ENCODE results near the gene HLF.

GRCh38 chr17:55301521-55302406 is 37.0 kb downstream of the HLF start:
- TF ChIP-seq RAD21 (IDR thresholded peaks at IDR 0.05; ENCODE audit: low read length): no peak
- no peak for TF ChIP-seq POLR2A (IDR thresholded peaks at IDR 0.05; ENCODE audit: low read depth, low read length)
- TF ChIP-seq, protein P1, sequence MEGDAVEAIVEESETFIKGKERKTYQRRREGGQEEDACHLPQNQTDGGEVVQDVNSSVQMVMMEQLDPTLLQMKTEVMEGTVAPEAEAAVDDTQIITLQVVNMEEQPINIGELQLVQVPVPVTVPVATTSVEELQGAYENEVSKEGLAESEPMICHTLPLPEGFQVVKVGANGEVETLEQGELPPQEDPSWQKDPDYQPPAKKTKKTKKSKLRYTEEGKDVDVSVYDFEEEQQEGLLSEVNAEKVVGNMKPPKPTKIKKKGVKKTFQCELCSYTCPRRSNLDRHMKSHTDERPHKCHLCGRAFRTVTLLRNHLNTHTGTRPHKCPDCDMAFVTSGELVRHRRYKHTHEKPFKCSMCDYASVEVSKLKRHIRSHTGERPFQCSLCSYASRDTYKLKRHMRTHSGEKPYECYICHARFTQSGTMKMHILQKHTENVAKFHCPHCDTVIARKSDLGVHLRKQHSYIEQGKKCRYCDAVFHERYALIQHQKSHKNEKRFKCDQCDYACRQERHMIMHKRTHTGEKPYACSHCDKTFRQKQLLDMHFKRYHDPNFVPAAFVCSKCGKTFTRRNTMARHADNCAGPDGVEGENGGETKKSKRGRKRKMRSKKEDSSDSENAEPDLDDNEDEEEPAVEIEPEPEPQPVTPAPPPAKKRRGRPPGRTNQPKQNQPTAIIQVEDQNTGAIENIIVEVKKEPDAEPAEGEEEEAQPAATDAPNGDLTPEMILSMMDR (conservative IDR thresholded peaks at IDR 0.05; ENCODE audit: low read depth, low read length): no peak
- TF ChIP-seq FOS (IDR thresholded peaks at IDR 0.05; ENCODE audit: low read depth, low read length): no peak
- TF ChIP-seq, protein P2, sequence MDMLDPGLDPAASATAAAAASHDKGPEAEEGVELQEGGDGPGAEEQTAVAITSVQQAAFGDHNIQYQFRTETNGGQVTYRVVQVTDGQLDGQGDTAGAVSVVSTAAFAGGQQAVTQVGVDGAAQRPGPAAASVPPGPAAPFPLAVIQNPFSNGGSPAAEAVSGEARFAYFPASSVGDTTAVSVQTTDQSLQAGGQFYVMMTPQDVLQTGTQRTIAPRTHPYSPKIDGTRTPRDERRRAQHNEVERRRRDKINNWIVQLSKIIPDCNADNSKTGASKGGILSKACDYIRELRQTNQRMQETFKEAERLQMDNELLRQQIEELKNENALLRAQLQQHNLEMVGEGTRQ (IDR thresholded peaks at IDR 0.05; ENCODE audit: low read depth, low read length): no peak

Measured in IMR-90 (cell line).